ENCODE results near the gene HTRA3.

Gene HTRA3

DNA sequence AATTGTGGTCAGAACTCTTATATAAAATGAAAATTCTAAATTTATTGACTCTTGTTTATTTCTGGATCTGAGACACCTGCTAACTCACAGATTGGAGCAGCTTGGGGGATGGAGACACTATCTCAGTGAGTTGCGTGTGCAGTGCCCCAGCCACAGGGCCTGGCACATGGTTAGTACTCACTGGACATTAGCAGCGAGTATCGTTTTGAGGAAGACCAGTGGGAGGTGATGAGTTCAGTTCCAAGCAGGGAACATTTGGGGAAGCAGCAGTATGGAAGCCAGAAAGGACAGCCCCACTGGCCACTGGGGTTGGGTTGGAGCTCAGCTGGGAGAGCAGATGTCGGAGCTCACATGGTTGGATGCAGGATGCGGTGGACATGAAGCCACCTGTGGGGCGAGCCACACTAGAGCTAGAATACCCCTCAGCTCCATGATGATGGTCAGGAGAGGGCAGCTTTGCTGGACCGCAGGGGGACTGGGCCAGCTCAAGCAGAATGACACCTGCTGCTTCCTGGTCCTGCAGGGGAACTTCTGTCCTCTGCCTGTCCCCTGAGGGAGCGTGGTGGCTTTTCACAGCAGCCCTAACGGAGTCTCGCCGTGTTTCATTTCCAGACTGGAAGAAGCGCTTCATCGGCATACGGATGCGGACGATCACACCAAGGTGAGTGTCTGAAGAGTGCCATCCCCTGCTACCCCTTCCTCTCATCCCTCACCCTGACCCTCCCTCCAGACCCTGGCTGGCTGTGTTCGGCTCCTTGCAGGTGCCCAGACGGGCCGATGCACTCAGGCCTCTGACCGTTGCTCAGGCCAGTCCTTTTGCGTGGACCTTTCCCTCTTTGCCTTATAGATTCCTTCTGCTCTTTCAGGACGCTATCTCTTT lies 32.5 kb downstream of the HTRA3 start:
- H3K9ac ChIP-seq (ENCODE audit: insufficient read length, low read depth) = no peak overlapping the region
- H3K36me3 ChIP-seq (ENCODE audit: insufficient read depth, insufficient read length, low read length) = no peaks in the 10 kb centered on the region
- H3K9me3 ChIP-seq (ENCODE audit: insufficient read depth, low read length) = no peaks in the 10 kb centered on the region
- no peak for DNase-seq (ENCODE audit: low read depth, low spot score)
- no peak for TF ChIP-seq ZNF274 (IDR thresholded peaks at IDR 0.05; ENCODE audit: low read depth, low read length)
- TF ChIP-seq YY1 (IDR thresholded peaks at IDR 0.05; ENCODE audit: insufficient read depth, insufficient read length) = no peak
- TF ChIP-seq SUZ12 (IDR thresholded peaks at IDR 0.05; ENCODE audit: extremely low read depth, insufficient read depth, insufficient read length) = no peak
- no peak overlapping the region for H3K4me3 ChIP-seq (ENCODE audit: insufficient read length, low read depth)
- H3K27me3 ChIP-seq (ENCODE audit: insufficient read depth, insufficient read length) = no peaks in the 10 kb centered on the region
- peaks cover 12% of the 10 kb centered on the region for H3K4me1 ChIP-seq (ENCODE audit: insufficient read depth, insufficient read length)

DNA sequence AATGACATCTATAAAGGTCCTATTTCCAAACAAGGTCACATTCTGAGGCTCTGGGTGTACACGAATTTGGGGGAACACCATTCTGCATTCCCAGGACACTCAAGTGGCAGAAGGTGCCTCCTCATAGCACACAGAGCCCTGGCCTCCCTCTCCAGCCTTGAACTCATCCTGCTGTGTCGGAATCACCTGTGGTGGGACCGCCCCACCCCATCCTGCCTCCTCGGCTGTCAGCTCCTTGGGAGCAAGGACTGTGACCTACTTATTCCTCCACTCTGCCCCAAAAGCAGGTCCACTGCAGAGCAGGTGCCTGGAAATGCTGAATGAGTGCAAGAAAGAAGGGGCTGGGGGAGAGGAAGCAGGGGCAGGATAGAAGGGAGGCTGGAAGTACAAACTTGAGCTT lies 33.5 kb downstream of the HTRA3 start:
- no peak for DNase-seq (ENCODE audit: low read depth, low spot score)
- Histone ChIP-seq H3K27me3 (ENCODE audit: insufficient read depth, insufficient read length) (no peaks in the 10 kb centered on the region), H3K4me1 (ENCODE audit: insufficient read depth, insufficient read length) (peaks cover 12% of the 10 kb centered on the region), H3K9me3 (ENCODE audit: insufficient read depth, low read length) (no peaks in the 10 kb centered on the region), H3K36me3 (ENCODE audit: insufficient read depth, insufficient read length, low read length) (no peaks in the 10 kb centered on the region), H3K4me3 (ENCODE audit: insufficient read length, low read depth) (no peak overlapping the region), H3K9ac (ENCODE audit: insufficient read length, low read depth) (no peak overlapping the region)
- TF ChIP-seq YY1 (IDR thresholded peaks at IDR 0.05; ENCODE audit: insufficient read depth, insufficient read length) (no peak), SUZ12 (IDR thresholded peaks at IDR 0.05; ENCODE audit: extremely low read depth, insufficient read depth, insufficient read length) (no peak), ZNF274 (IDR thresholded peaks at IDR 0.05; ENCODE audit: low read depth, low read length) (no peak)

DNA sequence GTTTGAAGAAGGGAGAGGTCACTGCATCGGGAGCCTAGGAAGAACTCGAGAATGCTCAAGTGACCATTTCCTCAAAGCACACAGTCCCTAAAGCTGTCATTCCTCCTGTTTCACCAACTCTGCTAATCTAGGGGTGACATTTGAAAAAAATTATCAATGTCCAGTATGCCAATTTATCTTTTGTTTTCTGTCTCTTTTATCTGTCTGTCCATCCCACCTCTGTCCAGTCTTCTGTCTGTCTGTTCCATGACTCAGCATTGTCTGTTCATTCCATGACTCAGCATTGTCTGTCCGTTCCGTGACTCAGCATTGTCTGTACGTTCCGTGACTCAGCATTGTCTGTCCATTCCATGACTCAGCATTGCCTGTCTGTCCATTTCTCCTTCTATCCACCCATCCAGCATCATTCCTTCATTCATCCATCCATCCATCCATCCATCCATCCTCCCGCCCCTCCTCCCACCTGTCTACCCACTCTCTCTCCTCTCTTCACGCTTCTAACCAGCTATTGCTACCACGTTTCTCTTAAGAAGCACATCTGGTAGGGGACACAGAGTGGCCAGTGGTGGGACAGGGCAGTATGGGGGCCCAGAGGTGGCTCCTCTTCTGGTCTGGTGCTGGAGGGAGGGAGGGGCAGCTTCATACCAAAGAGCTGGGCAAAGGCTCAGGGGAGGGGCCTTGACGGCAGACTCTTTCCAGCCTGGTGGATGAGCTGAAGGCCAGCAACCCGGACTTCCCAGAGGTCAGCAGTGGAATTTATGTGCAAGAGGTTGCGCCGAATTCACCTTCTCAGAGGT lies 34.1 kb downstream of the HTRA3 start:
- Histone ChIP-seq H3K27me3 (ENCODE audit: insufficient read depth, insufficient read length) (no peaks in the 10 kb centered on the region), H3K4me3 (ENCODE audit: insufficient read length, low read depth) (no peak overlapping the region), H3K9me3 (ENCODE audit: insufficient read depth, low read length) (no peaks in the 10 kb centered on the region), H3K9ac (ENCODE audit: insufficient read length, low read depth) (no peak overlapping the region), H3K36me3 (ENCODE audit: insufficient read depth, insufficient read length, low read length) (no peaks in the 10 kb centered on the region), H3K4me1 (ENCODE audit: insufficient read depth, insufficient read length) (peaks cover 12% of the 10 kb centered on the region)
- DNase-seq (ENCODE audit: low read depth, low spot score) = no peak
- TF ChIP-seq SUZ12 (IDR thresholded peaks at IDR 0.05; ENCODE audit: extremely low read depth, insufficient read depth, insufficient read length) = no peak
- no peak for TF ChIP-seq ZNF274 (IDR thresholded peaks at IDR 0.05; ENCODE audit: low read depth, low read length)
- TF ChIP-seq YY1 (IDR thresholded peaks at IDR 0.05; ENCODE audit: insufficient read depth, insufficient read length) = no peak

- no peak for DNase-seq (ENCODE audit: low read depth, low spot score)
- Histone ChIP-seq H3K27me3 (ENCODE audit: insufficient read depth, insufficient read length) (peaks cover 3% of the 10 kb centered on the region), H3K9ac (ENCODE audit: insufficient read length, low read depth) (no peak overlapping the region), H3K36me3 (ENCODE audit: insufficient read depth, insufficient read length, low read length) (no peaks in the 10 kb centered on the region), H3K9me3 (ENCODE audit: insufficient read depth, low read length) (no peaks in the 10 kb centered on the region), H3K4me3 (ENCODE audit: insufficient read length, low read depth) (no peak overlapping the region), H3K4me1 (ENCODE audit: insufficient read depth, insufficient read length) (peaks cover 16% of the 10 kb centered on the region)
- TF ChIP-seq ZNF274 (IDR thresholded peaks at IDR 0.05; ENCODE audit: low read depth, low read length) = no peak
- TF ChIP-seq YY1 (IDR thresholded peaks at IDR 0.05; ENCODE audit: insufficient read depth, insufficient read length) = no peak
- TF ChIP-seq SUZ12 (IDR thresholded peaks at IDR 0.05; ENCODE audit: extremely low read depth, insufficient read depth, insufficient read length) = no peak
Observed at GRCh38 chr4:8304827-8305695, 35.5 kb downstream of the HTRA3 start.

DNA sequence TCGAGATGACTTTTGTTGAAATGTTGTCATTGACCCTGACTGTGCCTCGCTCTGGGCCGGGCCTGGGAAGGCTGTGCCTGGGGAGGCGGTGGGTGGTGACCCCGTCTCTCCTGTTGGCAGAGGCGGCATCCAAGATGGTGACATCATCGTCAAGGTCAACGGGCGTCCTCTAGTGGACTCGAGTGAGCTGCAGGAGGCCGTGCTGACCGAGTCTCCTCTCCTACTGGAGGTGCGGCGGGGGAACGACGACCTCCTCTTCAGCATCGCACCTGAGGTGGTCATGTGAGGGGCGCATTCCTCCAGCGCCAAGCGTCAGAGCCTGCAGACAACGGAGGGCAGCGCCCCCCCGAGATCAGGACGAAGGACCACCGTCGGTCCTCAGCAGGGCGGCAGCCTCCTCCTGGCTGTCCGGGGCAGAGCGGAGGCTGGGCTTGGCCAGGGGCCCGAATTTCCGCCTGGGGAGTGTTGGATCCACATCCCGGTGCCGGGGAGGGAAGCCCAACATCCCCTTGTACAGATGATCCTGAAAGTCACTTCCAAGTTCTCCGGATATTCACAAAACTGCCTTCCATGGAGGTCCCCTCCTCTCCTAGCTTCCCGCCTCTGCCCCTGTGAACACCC lies 36.4 kb downstream of the HTRA3 start:
- no peak for DNase-seq (ENCODE audit: low read depth, low spot score)
- Histone ChIP-seq H3K4me1 (ENCODE audit: insufficient read depth, insufficient read length) (peaks cover 16% of the 10 kb centered on the region), H3K4me3 (ENCODE audit: insufficient read length, low read depth) (no peak overlapping the region), H3K9ac (ENCODE audit: insufficient read length, low read depth) (no peak overlapping the region), H3K9me3 (ENCODE audit: insufficient read depth, low read length) (no peaks in the 10 kb centered on the region), H3K36me3 (ENCODE audit: insufficient read depth, insufficient read length, low read length) (no peaks in the 10 kb centered on the region), H3K27me3 (ENCODE audit: insufficient read depth, insufficient read length) (peaks cover 3% of the 10 kb centered on the region)
- no peak for TF ChIP-seq ZNF274 (IDR thresholded peaks at IDR 0.05; ENCODE audit: low read depth, low read length)
- no peak for TF ChIP-seq YY1 (IDR thresholded peaks at IDR 0.05; ENCODE audit: insufficient read depth, insufficient read length)
- no peak for TF ChIP-seq SUZ12 (IDR thresholded peaks at IDR 0.05; ENCODE audit: extremely low read depth, insufficient read depth, insufficient read length)

DNA sequence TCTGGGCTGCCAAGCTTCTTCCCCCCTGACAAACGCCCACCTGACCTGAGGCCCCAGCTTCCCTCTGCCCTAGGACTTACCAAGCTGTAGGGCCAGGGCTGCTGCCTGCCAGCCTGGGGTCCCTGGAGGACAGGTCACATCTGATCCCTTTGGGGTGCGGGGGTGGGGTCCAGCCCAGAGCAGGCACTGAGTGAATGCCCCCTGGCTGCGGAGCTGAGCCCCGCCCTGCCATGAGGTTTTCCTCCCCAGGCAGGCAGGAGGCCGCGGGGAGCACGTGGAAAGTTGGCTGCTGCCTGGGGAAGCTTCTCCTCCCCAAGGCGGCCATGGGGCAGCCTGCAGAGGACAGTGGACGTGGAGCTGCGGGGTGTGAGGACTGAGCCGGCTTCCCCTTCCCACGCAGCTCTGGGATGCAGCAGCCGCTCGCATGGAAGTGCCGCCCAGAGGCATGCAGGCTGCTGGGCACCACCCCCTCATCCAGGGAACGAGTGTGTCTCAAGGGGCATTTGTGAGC lies 37.0 kb downstream of the HTRA3 start:
- H3K9me3 ChIP-seq (ENCODE audit: insufficient read depth, low read length) = no peaks in the 10 kb centered on the region
- peaks cover 3% of the 10 kb centered on the region for H3K27me3 ChIP-seq (ENCODE audit: insufficient read depth, insufficient read length)
- H3K4me3 ChIP-seq (ENCODE audit: insufficient read length, low read depth) = no peak overlapping the region
- TF ChIP-seq ZNF274 (IDR thresholded peaks at IDR 0.05; ENCODE audit: low read depth, low read length) (no peak), SUZ12 (IDR thresholded peaks at IDR 0.05; ENCODE audit: extremely low read depth, insufficient read depth, insufficient read length) (no peak)
- H3K36me3 ChIP-seq (ENCODE audit: insufficient read depth, insufficient read length, low read length) = no peaks in the 10 kb centered on the region
- no peak overlapping the region for H3K9ac ChIP-seq (ENCODE audit: insufficient read length, low read depth)
- DNase-seq (ENCODE audit: low read depth, low spot score) = no peak
- peaks cover 16% of the 10 kb centered on the region for H3K4me1 ChIP-seq (ENCODE audit: insufficient read depth, insufficient read length)

Data from NT2/D1 (cell line).